ENCODE measurements around the gene KRTAP3-2. TPM values are rescaled to one million over a fixed set of nuclear protein-coding genes. Genes with fewer than 3 reads are reported as not detected.
A peak's percentile ranks its signal among the peaks of the same experiment; 100 is the strongest.

Gene KRTAP3-2
- total and polyA plus RNA-seq, 7 donors: not detected

DNA sequence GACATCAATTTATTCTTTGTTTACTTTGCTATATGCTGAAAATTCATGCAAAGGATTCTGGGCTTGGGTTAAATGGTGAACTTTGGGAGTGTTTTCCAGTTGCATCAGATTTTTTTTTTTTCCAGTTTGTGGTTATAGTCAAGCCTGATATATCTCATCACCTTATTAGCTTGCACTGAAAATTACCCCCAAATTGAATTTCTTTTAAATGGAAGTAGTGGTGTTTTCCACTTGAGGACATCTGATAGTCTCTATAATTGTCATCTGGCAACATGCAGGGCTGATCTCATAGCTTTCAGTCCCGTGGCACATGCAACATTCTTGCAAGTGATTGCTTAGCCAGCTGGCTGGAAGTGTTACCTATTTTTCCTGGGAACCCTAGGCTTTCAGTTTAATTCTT lies 13.9 kb upstream of the KRTAP3-2 start:
- intact Hi-C loops (cut with DNase I): no loop called here
- Histone ChIP-seq H3K27me3 (ENCODE audit: insufficient read depth in 3 of 3, low read length in 2 of 3) (peaks cover 0 to 4% (median 0%) of the 10 kb centered on the region in 3 donors), H3K4me3 (no peak overlapping the region), H3K36me3 (ENCODE audit: insufficient read depth in 1 of 2, low read depth in 1 of 2) (no peaks in the 10 kb centered on the region), H3K27ac (no peak overlapping the region), H3K9me3 (no peaks in the 10 kb centered on the region), H3K4me1 (no peaks in the 10 kb centered on the region)
- no peak for DNase-seq
- TF ChIP-seq, protein P1, sequence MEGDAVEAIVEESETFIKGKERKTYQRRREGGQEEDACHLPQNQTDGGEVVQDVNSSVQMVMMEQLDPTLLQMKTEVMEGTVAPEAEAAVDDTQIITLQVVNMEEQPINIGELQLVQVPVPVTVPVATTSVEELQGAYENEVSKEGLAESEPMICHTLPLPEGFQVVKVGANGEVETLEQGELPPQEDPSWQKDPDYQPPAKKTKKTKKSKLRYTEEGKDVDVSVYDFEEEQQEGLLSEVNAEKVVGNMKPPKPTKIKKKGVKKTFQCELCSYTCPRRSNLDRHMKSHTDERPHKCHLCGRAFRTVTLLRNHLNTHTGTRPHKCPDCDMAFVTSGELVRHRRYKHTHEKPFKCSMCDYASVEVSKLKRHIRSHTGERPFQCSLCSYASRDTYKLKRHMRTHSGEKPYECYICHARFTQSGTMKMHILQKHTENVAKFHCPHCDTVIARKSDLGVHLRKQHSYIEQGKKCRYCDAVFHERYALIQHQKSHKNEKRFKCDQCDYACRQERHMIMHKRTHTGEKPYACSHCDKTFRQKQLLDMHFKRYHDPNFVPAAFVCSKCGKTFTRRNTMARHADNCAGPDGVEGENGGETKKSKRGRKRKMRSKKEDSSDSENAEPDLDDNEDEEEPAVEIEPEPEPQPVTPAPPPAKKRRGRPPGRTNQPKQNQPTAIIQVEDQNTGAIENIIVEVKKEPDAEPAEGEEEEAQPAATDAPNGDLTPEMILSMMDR (IDR thresholded peaks at IDR 0.05): no peak
- WGBS, 3 donors: 6 to 10% (median 7%) methylated on average over 1 of the region's 1 CpG
- peak in 3 of 4 donors; percentile 44 to 65 (median 61) for ATAC-seq

DNA sequence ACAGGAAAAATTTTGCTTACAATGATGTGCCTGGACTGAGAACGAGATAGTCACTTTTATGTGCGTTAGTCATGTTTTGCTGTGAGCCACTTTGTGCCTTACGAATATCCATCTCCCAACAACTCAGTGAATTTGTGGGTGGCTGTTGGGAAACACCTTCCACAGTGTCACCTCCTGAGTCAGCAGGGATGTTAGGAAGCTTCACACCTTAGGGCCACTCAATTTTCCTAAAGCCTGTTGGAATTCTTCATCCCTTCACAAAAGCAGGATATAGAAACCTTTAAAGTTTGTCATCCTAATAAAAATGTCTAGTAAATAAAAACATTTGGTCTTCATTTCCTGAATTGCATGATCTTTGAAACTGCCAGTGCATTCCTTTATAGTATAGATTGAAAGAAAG lies 13.5 kb upstream of the KRTAP3-2 start:
- H3K4me3 ChIP-seq: no peak overlapping the region
- TF ChIP-seq, protein P1 (IDR thresholded peaks at IDR 0.05): no peak
- H3K27me3 ChIP-seq (ENCODE audit: insufficient read depth in 3 of 3, low read length in 2 of 3): peaks cover 0 to 4% (median 0%) of the 10 kb centered on the region in 3 donors
- no peaks in the 10 kb centered on the region for H3K4me1 ChIP-seq
- no peaks in the 10 kb centered on the region for H3K36me3 ChIP-seq (ENCODE audit: insufficient read depth in 1 of 2, low read depth in 1 of 2)
- 64 to 77% (median 69%) methylated on average over 3 of the region's 3 CpGs for WGBS, 3 donors
- no peaks in the 10 kb centered on the region for H3K9me3 ChIP-seq
- intact Hi-C loops (cut with DNase I): no loop called here
- no peak overlapping the region for H3K27ac ChIP-seq
- DNase-seq (no peak), ATAC-seq (no peak)

DNA sequence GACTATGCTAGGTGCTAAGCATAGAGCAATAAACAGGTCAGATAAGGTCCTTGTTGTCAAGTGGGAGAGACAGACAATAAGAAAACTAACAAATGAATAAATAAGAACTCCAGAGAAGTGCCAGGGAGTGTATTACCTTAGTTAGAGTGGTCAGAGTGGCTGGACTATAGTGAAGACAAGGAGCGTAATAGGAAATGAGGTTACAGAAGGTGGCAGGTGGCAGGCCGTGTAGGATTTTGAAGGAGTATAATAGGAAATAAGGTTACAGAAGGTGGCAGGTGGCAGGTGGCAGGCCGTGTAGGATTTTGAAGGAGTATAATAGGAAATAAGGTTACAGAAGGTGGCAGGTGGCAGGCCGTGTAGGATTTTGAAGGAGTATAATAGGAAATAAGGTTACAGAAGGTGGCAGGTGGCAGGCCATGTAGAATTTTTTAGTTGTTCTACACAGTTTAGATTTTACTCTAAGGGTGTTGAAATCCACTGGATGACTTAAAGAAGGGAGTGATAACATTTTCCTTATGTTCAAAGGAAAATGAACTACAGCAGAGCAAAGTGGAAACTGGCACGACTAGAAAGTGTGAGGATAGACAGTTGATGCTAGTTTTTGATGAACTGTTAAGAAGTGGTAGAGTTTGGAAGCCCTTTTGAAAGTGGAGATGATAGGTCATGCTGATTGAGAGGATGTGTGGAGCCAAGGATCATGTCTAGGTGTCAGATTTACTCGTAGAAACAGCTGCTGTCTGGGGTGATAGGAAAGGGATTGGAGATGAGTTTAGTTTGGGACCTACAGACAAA lies 12.8 kb upstream of the KRTAP3-2 start:
- TF ChIP-seq, protein P1 (IDR thresholded peaks at IDR 0.05): no peak
- H3K27ac ChIP-seq: no peak overlapping the region
- intact Hi-C loops (cut with DNase I): no loop called here
- H3K27me3 ChIP-seq (ENCODE audit: insufficient read depth in 3 of 3, low read length in 2 of 3): peaks cover 0 to 4% (median 0%) of the 10 kb centered on the region in 3 donors
- no peaks in the 10 kb centered on the region for H3K4me1 ChIP-seq
- H3K36me3 ChIP-seq (ENCODE audit: insufficient read depth in 1 of 2, low read depth in 1 of 2): no peaks in the 10 kb centered on the region
- WGBS, 3 donors: 43 to 54% (median 44%) methylated on average over 6 of the region's 6 CpGs
- no peaks in the 10 kb centered on the region for H3K9me3 ChIP-seq
- no peak overlapping the region for H3K4me3 ChIP-seq
- no peak for ATAC-seq
- DNase-seq: no peak

DNA sequence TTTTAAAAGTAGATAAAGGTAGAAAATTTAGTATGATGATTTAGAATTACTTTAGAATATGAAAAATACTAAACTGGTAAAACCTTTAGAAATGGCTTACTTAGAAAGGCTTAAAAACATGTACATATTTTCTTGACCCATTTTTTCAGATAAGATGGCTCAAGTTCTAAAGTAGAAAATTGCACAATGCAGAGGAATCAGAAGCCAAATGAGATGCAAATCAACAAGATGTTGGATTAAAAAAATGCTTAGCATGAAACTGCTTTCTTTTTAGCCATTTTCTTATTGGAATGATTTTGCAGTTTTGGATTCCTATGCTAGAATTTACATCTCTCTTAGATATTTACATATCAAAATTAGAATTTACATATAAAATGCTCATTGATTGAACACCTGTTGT lies 10.7 kb upstream of the KRTAP3-2 start:
- Histone ChIP-seq H3K27ac (no peak overlapping the region), H3K4me1 (no peaks in the 10 kb centered on the region), H3K36me3 (ENCODE audit: insufficient read depth in 1 of 2, low read depth in 1 of 2) (no peaks in the 10 kb centered on the region), H3K9me3 (no peaks in the 10 kb centered on the region), H3K4me3 (no peak overlapping the region), H3K27me3 (ENCODE audit: insufficient read depth in 3 of 3, low read length in 2 of 3) (peaks cover 0 to 7% (median 5%) of the 10 kb centered on the region in 3 donors)
- ATAC-seq (no peak), DNase-seq (no peak)
- TF ChIP-seq, protein P1 (IDR thresholded peaks at IDR 0.05): no peak
- intact Hi-C loops (cut with DNase I): no loop called here

DNA sequence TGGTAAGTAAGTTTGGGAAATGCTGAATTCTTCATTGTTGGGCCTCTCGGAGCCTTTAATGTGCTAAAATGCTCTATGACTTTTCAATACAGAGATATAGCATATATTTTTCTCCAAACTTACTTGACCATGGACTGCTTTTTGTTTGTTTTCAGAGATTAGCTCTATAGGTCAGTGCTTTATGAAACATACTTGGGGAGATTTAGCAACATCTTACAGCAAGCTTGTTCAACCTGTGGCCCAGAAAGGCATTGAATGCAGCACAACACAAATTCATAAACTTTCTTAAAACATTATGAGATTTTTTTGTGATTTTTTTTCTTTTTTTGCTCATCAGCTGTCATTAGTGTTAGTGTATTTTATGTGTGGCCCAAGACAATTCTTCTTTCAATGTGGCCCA lies 10.2 kb upstream of the KRTAP3-2 start:
- Histone ChIP-seq H3K4me3 (no peak overlapping the region), H3K9me3 (no peaks in the 10 kb centered on the region), H3K27me3 (ENCODE audit: insufficient read depth in 3 of 3, low read length in 2 of 3) (peaks cover 0 to 7% (median 5%) of the 10 kb centered on the region in 3 donors), H3K4me1 (no peaks in the 10 kb centered on the region), H3K36me3 (ENCODE audit: insufficient read depth in 1 of 2, low read depth in 1 of 2) (no peaks in the 10 kb centered on the region), H3K27ac (no peak overlapping the region)
- intact Hi-C loops (cut with DNase I): no loop called here
- TF ChIP-seq, protein P1 (IDR thresholded peaks at IDR 0.05): no peak
- 92 to 97% (median 97%) methylated on average over 1 of the region's 1 CpG for WGBS, 3 donors
- DNase-seq (no peak), ATAC-seq (no peak)
